Activated T-helper 9 cell treated with anti-CD3 and anti-CD28 coated beads, Interleukin-2, amount 50 U/mL, for 16 hours (primary cell): ENCODE data around the gene ECHDC3.

Source experiments
- DNase-seq: peaks from one replicate; pipeline ENCODE4 v3.0.0-alpha.2; 2020; ENCODE audit warnings: low read depth

ECHDC3 gene

DNA sequence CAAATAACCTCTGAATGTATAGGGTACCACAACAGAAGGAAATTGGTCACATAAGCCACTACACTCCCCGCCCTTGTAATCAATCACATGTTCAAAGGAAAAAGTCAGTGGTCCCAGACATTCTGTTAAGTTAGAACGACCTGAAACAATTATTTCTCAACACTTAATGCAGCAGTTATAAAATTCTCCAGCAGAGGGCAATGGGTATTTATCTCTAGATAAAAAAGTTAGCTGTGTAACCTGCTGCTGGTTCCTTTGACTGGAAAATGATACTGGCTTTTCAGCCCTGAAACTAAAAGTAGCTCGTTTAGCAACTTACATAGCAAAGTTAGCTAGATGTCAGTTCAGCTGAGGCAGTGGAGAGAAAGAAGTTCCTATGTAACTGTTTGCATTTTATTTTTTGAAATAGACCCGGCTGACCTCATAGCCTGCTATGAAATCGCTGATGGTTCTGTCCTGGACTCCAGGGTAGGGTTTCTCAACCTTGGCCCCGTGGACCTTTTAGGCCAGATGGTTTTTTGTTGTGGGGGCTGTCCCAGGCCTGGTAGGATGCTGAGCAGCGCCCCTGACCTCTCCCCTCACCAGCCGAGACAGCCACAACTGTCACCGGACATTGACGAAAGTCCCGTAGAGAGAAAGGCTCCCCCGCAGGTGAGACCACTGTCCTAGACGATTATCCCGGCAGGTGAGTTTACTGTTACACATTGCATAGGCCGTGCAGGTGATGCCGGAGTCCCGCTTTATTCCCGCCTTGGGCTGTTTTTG, 40.8 kb downstream of the ECHDC3 start:
- DNase-seq, result no peak

DNA sequence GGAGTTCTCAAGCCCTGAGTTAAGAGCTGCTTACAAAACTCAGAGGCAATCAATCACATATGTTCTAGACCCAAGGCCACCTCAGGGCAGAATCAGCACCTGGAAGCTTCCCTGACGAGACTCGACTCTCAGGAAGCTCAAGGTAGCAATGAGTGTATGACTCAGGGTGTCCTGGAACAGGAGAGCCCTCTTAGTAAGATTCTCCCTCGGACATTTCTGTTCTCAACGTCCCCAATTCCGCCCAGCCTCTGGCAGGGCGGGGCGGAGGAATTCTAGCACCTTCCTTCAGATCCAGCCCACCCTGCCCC, 41.3 kb downstream of the ECHDC3 start:
- DNase-seq, result no peak

DNA sequence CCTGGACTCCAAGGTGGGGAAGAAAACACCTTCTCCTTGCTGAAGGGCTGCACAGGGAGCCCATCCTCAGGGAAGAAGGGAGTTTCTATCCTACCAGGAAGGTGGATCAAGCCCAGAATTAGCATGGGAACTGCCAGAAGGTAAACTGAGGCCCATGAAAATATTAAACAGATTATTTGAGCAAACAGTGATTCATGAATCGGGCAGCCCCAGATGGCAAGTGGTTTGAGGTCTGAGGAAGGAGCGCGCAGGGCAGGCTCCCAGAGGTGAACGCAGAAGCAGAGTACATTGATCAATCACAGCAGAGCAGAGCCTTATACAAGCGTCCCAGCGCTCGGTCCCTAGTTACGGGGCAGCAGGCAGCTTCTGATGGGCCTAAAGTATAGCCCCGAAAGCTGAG, 45.2 kb downstream of the ECHDC3 start:
- DNase-seq, result no peak

DNA sequence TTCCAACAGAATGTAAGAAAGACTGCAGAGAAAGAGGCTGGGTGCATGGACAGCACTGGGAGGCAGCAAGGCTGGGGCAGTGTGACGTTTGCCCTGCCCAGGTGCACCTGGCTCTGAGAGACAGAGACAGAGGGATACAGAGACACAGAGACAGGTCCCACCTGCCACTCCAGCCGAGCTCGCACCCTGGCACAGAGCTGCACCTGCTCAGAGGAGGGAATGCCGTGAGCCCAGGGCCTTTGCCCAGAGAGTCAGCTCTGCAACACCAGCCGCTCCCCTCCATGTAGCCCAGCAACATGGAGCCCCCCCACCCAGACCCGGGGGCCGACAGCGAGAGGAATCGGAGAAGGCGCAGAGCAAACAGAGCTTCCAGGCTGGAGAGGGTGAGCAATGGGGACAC, 45.7 kb downstream of the ECHDC3 start:
- no peak for DNase-seq

GRCh38 chr10:11789306-11789705, 47.1 kb downstream of the ECHDC3 start:
- no peak for DNase-seq

- DNase-seq, result no peak
Measured at GRCh38 chr10:11789956-11790355, 47.8 kb downstream of the ECHDC3 start.

DNA sequence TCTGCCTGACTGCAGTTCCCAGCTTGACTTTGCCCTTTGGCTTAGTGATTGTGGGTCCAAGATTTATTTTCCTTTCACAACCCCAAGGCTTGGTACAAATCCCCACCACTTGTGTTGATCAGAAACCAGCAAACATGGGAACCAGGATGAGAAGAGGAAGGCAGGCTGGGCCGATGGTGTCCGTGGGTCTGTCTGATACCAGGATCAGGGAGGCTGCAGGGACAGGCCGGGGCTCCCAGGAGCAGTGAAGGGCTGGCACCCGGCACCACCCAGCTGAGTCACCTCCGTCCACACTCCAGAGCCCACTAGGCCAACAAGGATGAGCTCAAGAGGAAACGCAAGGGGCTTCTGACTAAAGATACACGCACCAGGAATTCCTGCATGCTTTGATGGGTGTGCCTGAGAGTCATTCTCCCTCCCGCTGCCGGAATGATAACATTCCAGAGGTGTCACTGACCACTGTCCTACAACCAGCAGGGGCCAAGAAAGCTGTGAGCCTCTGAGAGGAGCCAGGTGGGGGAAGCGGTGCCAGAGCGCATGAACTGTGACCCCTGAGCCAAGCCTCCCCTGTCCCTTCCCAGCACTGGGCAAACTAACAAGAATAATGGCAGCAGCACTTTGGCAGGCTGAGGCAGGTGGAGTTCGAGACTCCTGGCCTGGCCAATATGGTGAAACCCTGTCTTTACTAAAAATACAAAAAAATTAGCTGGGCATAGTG, 51.7 kb downstream of the ECHDC3 start:
- no peak for DNase-seq

DNA sequence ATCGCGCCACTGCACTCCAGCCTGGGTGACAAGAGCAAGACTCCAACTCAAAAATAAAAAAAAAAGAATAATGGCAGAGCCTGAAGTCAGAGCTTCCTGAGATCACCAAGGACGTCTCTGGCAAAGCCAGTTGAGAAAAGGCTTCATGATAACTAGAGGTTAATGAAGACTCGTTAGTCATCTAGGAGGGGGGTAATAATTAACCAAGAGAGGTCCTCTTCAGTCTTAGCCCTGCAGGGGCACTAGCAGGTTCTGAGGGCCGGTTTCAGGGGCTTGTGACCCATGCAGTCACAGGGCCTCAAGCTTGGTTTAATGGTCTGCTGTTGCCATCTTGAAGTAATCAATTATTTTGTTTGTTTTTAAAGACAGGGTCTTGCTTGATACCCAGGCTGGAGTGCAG, 52.4 kb downstream of the ECHDC3 start:
- DNase-seq, result no peak

GRCh38 chr10:11795101-11795920, 53.1 kb downstream of the ECHDC3 start:
- DNase-seq, result no peak

- DNase-seq, result no peak
Measured at GRCh38 chr10:11796474-11796873, 54.3 kb downstream of the ECHDC3 start.

DNA sequence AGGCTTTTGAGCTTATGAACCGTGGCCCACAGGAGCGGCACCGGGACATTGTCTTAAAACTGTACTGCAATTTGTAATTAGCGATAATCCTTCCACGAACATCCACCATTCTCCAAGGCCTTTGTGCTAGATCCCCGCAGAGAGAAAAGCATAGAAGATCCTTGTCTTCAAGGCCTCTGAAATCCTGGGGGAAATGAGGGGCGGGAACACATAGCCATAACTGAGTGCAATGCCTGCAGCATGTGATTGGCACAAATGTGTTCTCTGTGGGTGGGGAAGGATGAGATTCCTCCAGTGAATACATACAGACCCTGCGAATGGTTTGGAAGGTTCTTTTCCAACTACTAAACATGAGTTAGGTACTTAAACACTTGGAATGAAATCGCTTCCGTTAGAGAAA, 55.1 kb downstream of the ECHDC3 start:
- no peak for DNase-seq

DNA sequence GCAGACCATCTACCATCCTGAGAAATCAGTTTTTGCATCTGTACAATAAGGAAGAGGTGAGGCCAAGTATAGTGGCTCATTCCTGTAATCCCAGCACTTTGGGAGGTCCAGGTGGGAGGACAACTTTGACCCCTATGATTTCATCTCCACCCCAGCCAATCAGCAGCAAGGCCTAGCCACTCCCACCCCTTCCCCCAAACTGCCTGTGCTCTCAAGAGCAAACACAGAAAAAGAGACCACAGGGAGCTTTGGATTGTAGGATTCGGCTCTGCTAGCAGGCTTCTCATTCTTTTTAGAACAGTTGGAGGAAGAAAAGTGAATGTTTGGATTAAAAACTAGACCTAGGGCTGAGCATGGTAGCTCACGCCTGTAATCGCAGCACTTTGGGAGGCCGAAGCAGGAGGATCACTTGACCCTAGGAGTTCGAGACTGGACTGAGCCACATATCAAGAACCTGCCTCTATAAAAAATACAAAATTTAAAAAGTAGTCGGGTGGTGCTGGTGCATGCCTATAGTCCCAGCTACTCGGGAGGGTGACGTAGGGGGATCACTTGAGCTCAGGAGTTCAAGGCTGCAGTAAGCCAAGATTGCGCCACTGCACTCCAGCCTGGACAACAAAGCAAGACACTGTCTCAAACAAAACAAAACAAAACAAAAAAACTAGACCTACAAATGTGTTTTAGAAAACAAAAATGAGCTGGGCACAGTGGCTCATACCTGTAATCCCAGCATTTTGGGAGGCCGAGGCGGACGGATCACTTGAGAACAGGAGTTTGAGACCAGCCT, 55.9 kb downstream of the ECHDC3 start:
- no peak for DNase-seq

DNA sequence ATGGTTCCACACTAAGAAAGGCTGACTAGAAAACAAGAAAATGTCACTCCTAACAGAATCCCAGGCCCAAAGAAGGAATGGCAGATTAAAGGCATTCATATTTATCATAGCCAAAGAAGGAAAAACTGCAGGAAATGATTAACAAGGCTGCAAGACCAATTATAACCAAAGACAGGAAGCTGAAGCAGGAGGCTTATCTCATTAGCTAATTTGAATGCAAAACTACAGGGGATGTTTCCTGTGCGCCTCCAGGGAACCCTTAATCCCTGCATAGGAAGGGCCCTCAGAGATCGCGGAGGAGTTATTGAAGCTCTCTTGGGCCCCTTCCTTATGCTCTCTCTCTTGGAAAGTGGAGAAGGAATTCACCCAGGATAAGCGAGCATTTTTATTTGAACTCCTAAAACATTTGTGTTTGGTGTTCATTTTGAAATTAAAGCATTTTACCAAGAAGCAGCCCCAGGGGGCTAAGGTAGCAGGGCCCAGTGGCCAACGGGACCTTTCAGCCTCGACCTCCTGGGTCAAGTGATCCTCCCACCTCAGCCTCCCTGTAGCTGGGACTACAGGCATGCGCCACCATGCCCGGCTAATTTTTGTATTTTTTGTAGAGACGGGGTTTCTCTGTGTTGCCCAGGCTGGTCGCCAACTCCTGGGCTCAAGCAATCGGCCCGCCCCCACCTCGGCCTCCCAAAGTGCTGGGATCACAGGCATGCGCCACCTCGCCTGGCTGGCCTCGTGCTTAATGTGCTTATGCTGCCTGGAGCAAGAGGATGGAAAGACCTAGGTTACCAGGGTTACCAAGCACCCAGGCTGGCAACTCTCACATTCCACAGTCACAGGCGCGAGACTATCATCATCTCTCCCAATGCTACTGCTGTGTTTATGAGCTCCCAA, 56.9 kb downstream of the ECHDC3 start:
- DNase-seq, result no peak

- no peak for DNase-seq
Measured at GRCh38 chr10:11799736-11800080, 57.5 kb downstream of the ECHDC3 start.

DNA sequence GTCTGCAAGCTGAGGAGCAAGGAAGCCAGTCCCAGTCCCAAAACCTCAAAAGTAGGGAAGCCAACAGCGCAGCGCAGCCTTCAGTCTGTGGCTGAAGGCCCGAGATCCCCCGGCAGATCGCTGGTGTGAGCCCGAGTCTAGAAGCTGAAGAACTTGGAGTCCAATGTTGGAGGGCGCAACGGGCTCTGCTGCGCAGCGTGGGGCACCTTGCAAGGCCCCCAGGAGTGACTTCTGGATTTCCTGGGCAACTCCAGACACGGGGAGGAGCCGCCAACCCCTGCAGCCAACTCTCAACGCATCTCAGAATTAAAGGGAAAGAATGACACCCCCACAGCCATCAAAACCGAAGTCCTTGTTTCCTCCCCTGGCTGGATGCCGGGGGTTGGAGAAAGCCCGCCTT, 62.2 kb downstream of the ECHDC3 start:
- DNase-seq, result no peak

DNA sequence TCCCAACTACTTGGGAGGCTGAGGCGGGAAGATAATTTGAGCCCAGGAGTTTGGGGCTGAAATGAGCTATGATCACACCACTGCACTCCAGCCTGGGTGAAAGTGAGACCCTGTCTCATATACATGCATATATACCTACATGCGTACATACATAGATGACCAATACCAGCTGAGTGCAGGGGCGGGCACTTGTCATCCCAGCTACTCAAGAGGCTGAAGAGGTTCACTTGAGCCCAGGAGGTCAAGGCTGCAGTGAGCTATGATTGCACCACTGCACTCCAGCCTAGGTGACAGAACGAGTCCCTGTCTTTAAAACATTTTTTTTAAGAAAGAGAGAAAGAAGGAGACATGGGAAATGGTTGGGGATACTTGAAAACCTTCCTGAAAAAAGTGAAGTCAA, 63.6 kb downstream of the ECHDC3 start:
- no peak for DNase-seq

- no peak for DNase-seq
Measured at GRCh38 chr10:11806706-11807105, 64.5 kb downstream of the ECHDC3 start.

GRCh38 chr10:11808808-11809207, 66.6 kb downstream of the ECHDC3 start:
- DNase-seq, result no peak

- no peak for DNase-seq
Measured at GRCh38 chr10:11810313-11810766, 68.2 kb downstream of the ECHDC3 start.

DNA sequence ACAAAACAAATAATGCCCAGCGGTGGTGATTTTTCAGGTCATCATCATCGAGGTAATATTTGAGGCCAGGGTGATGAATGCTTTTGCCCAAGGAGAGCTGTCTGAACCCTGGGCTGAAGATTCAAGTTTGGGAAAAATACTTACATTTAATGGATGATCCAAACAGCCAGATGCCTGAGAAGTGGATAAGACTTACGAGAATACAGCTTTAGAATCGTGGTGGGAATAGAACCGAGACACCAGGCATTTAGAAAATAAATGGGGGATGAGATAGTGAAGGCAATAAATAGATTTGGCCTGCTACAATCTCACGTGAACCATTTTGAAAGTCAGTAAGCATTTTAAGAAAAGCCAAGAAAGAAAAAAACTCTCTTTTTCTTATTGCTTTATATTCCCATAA, 68.8 kb downstream of the ECHDC3 start:
- no peak for DNase-seq

- DNase-seq, result no peak
Measured at GRCh38 chr10:11813177-11813576, 71.0 kb downstream of the ECHDC3 start.
